ELF-1 (cell line): ENCODE data around the gene CALY.
A peak's percentile ranks its signal among the peaks of the same experiment; 100 is the strongest.

Source experiments
- DNase-seq: peaks from one replicate; pipeline ENCODE4 v3.0.0-alpha.2; 2016; ENCODE audit warnings: low read depth, low spot score

Gene CALY

DNA sequence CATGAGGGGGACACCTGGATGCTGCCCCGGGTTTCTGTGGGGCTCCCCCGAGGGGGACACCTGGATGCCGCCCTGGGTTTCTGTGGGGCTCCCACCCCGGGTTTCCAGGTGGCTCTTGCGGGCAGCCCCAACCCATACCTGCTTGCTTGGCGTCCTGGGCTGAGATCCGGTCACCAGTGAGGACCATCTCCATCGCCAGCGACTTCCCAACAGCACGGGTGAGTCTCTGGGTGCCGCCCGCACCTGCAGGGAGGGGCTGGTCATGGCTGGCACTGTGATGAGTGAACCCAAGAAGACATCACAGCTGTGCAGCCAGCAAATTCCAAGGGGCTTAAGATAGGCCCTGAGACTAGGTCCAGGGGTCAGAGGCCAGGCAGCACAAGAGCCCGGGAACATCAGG is 30.1 kb upstream of the CALY start:
- DNase-seq, result no peak

- DNase-seq, result no peak
Measured at GRCh38 chr10:133366130-133366478, 29.4 kb upstream of the CALY start.

GRCh38 chr10:133365461-133366129 is 28.9 kb upstream of the CALY start:
- no peak for DNase-seq

DNA sequence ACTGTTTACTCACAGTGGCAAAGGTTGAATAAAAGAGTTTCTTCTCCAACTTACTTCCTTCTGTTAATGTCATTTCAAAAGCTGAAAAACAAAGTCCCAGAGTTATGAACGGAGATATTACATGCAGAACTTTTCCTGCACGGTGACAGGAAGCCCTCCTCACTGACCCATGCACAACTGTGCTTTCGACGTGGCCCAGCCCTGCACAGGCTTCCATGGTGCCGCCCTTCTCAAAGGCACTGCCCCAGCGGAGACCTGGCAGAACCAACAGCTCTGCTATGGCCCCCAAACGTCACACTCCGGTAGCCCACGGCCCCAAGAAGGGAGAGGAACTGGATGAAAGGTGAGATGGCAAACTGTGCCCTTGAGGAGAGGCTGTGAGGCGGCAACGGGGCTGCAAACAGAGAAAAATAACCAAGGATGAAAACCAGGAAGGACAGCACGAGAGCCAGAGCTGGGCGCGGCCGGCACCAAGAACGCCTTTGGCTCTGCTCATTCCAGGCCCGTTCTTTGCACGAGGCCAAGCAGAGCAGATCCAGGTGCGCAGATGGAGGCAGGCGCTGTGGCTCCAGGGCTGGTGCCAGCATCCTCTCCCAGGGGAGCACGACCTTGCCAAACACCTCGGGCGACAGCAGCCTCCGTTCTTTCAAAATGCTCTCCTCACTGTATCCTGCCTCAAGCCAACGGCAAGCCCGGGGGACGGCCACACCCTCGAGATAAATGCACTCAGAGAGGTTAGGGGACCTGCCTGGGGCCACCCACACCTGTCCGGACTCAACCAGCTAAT is 28.1 kb upstream of the CALY start:
- DNase-seq, result no peak

GRCh38 chr10:133362846-133363245 is 26.1 kb upstream of the CALY start:
- DNase-seq, result no peak

DNA sequence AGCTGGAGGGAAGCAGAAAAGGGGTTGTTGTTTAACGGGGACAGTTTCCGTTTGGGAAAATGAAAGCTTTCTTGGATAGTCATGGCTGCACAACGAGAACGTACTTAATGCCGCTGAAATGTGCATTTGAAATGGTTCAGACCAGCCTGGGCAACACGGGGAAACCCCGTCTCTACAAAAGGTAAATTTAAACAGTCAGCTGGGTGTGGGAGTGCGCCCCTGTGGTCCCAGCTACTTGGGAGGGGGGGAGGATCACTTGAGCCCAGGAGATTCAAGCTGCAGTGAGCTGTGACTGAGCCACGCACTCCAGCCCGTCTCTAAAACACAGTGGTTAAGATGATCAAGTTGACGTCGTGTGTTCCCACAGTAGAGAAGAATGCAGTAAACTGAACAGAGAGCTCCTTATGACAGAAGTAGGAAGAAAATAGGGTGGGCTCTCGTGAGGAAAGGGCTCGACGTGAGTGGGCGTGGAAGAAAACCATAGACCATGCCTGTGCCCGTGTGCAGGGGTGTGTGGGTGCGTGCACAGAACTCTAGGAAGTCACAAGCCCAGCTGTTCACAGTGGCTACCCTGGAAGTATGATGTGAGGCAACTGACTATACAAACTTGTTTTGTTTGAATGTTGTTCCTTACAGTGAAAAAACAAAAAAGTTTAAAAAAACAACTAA is 25.2 kb upstream of the CALY start:
- DNase-seq, result no peak

- no peak for DNase-seq
Measured at GRCh38 chr10:133361227-133361626, 24.5 kb upstream of the CALY start.

DNA sequence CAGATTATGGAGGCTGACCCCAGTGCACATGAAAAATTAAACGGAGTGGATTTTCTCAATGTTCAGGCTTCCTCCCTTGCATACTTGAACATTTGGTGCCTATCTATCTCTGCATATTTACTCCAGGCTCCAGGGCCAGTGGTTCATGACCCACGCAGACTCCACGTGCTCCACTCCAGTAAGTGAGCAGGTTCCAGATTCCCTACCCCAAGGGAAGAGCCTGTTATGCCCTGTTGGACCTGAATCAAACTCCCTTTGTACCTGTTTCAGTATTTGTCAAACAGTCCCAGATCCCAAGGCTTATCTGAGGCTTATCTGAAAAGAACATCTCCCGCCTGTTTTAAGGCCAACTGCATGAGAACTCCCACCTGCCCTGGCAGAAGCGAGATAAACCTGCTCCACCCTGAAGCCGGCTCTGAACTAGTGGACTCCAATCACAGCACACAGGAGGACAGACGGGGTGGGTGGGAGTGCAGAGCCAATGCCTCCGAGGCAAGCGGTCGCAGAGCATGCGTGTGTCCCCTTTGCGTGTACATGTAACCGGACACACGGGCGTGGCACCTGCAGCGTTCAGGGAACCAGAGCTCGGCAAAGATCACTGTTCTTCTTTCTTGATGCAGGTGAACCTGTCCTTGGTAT is 23.4 kb upstream of the CALY start:
- no peak for DNase-seq

DNA sequence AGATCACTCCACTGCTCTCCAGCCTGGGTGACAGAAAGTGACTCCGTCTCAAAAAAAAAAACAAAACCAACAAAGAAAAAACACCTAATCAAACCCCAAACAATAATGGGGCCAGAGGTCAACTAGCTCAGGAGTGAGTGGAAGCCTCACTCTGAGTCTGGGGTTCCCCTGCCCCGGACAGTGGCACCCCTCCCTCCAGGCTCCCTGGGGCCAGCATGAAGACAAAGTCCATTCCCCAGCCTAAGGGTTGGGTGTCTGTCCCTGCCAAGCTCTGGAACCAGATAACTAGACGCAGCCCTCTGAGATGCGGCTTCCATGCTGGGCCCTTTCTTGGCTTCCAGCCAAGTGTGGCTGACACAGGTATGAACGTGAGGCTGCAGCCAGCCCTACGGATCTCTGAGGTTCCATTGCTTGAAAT is 22.9 kb upstream of the CALY start:
- no peak for DNase-seq

DNA sequence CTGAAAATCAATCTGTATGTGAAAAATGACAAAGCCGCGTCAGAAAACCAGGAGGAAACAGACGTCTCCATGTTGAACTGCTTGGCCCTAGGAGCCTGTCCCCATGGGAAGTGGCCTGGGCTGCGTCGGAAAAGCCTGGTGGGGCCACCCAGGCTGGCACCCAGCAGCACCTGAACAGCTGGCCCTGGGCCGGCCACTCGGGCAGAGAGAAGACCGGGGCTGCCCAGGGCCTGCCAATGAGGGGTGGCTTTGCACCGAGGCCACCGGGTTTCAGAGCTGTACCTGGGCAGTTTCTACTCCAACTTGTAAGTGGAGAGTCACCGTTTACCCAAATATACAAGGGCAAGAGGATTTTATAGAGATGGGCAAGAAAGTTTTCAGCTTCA is 22.2 kb upstream of the CALY start:
- no peak for DNase-seq

GRCh38 chr10:133358162-133358924 is 21.6 kb upstream of the CALY start:
- no peak for DNase-seq

DNA sequence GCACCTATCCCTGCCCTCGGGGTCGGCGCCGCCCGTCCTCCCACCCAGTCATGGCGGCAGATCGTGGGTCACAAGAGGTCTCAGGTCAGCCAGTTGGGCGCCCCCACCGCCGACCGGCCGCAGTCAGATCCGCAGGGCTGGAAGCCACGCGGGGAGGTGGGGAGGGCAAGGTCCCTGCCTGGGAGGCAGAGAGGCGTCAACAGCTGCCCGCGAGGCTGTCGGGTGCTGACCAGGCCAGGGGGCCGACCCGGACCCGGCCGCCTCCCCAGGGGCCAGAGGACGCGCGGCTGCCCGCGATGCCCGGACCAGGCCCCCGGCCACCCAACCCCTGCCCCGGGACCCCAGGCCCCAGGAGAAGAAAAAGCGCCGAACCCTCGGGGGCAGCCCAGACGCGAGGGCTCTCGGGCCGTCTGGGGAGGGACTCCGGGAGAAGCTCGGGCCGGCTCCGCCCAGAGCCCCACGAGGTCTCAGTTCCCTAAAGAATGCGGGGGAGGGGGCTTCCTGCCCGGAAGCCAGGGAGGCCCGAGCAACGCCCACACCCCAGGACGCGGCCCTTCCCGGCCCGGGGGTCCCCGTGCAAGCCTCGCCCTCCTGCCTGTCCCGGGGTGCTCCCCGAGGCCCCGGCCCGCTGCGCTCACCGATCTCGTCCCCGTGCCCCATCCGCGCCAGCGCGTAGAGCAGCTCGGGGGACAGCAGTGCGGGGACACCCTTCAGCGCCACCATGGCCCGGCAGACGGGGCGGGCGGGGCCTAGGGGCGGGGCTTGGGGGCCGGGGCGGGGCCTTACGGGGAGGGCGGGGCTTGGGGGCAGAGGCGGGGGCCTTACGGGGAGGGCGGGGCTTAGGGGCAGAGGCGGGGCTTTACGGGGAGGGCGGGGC is 20.8 kb upstream of the CALY start, which contains the start of gene FUOM:
FUOM (minus strand) TSS at position 735 of the 877 bp plus-strand sequence; CDS start at position 723, 12 bp downstream.
- peak; percentile 92 for DNase-seq

- no peak for DNase-seq
Measured at GRCh38 chr10:133356549-133357284, 20.0 kb upstream of the CALY start.

- no peak for DNase-seq
Measured at GRCh38 chr10:133355991-133356390, 19.3 kb upstream of the CALY start.

DNA sequence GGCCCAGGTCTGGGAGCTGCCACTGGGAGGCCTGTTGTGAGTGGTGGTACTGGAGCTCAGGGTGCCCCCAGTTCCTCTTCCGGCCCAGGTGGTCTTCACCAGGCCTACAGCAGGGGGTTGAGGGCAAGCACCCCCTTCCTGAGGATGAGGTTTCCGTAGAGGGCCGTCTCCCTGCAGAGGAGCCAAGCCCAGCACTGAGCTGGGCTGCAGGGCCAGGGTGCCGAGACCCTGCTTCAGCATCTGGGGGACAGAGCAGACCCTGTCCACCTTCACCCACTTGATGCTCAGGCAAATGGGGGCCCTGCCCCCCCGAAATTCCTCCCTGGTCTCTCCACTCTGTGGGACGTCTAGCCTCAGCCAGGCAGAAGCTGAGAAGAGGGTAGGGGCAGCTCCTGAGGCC is 18.6 kb upstream of the CALY start:
- no peak for DNase-seq

GRCh38 chr10:133354672-133355240 is 18.1 kb upstream of the CALY start:
- DNase-seq, result no peak

DNA sequence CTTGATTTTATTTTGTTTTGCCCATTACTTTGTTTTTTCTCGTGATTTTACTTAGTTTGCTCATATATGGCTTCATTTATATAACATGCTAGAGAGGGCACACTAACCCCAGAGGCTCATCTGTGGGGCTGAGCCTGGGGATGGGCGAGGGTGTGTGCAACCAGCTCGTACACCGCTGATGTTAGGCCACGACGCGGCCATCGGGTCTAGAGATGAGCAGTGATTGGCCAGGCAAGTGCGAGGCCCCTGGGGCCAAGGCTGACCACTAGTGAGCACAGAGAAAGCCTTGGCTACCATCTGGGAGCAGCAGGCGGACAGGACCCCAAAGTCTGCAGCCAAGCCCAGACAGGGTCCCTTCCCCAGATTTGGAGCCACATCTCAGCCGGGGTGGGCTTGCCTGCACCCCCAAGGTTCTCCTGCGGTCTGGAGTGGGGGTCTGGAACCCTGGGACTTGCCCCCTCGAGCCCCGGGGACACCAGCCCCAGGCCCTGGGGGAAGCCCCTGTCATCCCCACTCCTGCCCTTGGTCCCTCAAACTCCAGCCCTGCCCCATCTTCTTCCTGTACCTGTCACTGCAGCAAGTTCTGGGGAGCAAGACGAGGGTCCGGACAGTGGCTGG is 17.4 kb upstream of the CALY start:
- no peak for DNase-seq

DNA sequence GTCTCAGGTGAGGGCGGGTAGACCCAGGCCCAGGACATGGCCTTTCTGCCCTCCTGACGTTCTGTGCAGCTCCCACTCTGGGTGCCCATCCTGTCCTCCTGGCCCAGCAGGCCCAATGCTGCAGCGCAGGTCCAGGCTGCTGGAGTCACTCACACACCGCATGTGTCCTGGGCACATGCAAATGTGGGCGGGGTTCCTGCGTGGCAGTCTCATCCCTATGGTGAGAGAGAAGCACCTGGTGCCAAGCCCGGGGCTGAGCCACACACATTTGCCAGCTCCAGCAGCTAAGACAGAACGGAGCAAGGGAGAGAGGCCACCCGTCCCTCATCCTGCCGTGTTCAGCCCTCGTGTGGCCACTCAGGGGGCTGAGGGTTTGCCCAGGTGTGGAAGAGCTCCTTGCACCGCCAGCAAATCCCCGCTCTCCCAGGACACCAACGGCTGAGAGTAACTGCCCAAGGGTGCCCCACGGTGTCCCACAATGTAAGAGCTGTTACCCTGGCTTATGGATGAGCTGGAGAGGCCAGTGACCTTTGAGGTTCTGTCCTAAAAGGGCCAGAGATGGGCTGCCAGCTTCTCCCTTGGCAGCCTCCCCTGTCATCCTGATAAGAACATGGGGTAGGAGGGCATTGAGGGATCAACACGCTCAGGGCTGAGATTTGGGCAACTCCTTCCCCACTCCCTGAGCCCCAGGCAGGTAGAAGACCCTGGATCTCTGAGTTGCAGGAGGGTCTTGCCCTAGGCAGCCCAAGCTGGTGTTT is 16.7 kb upstream of the CALY start:
- no peak for DNase-seq
